Right atrium auricular region (tissue), 2 donors: ENCODE measurements around the gene GAA. TPM values are rescaled to one million over a fixed set of nuclear protein-coding genes. Genes with fewer than 3 reads are reported as not detected.

ENCODE experiments used
- DNase-seq: peaks from one replicate; pipeline ENCODE4 v3.0.0-alpha.2; 2019; ENCODE audit warnings: low spot score
- H3K27ac ChIP-seq, 2 donors: fragments of 200-600 bp; sonication (generic); 1 replicate in 1 of 2; 2 replicates in 1 of 2; pipeline ENCODE4 v1.5.1; 2016 to 2019
- H3K27me3 ChIP-seq, 2 donors: fragments of 200-600 bp; sonication (generic); one replicate each; pipeline versions ENCODE4 v1.5.1 to v1.6.0; 2017 to 2019
- H3K36me3 ChIP-seq: fragments of 200-600 bp; sonication (generic); one replicate; pipeline ENCODE4 v1.5.1; 2016
- H3K4me1 ChIP-seq, 2 donors: fragments of 200-600 bp; sonication (generic); one replicate each; pipeline versions ENCODE4 v1.5.1 to v1.6.0; 2017 to 2019
- H3K4me3 ChIP-seq, 2 donors: fragments of 200-600 bp; sonication (generic); 1 replicate in 1 of 2; 2 replicates in 1 of 2; pipeline ENCODE4 v1.5.1; 2017 to 2019; ENCODE audit warnings: mild to moderate bottlenecking in 1 of 2, moderate library complexity in 1 of 2
- H3K9me3 ChIP-seq, 2 donors: fragments of 200-600 bp; sonication (generic); one replicate each; pipeline ENCODE4 v1.5.1; 2019
- CTCF ChIP-seq, 2 donors: fragments of 200-600 bp; sonication (generic); IDR thresholded peaks; one replicate each; pipeline ENCODE4 v1.5.1; 2019; ENCODE audit warnings: antibody characterized with exemption in 2 of 2
- total RNA-seq, 2 donors: library from RNA; depleted of rRNA; stranded (reverse); fragments of >200 nt; gene quantifications; one replicate each; pipeline ENCODE4 v1.1.0, GENCODE V29; 2016

The GAA gene
- total RNA-seq, 2 donors from 2014 or later = 54.8 to 99.1 TPM

GRCh38 chr17:80106751-80107150 is 5.4 kb downstream of the GAA start:
- Histone ChIP-seq H3K36me3 (no peaks in the 10 kb centered on the region), H3K4me1 (peaks cover 0 to 9% of the 10 kb centered on the region in 2 donors), H3K4me3 (no peak overlapping the region), H3K9me3 (no peaks in the 10 kb centered on the region), H3K27ac (no peak overlapping the region), H3K27me3 (no peaks in the 10 kb centered on the region)
- DNase-seq = no peak
- TF ChIP-seq CTCF (IDR thresholded peaks at IDR 0.05) = no peak

- no peak for DNase-seq
- H3K36me3 ChIP-seq = no peaks in the 10 kb centered on the region
- no peak for TF ChIP-seq CTCF (IDR thresholded peaks at IDR 0.05)
- H3K27me3 ChIP-seq = no peaks in the 10 kb centered on the region
- no peak overlapping the region for H3K27ac ChIP-seq
- H3K4me3 ChIP-seq = no peak overlapping the region
- peaks cover 0 to 3% of the 10 kb centered on the region in 2 donors for H3K4me1 ChIP-seq
- H3K9me3 ChIP-seq = no peaks in the 10 kb centered on the region
These were observed 6.0 kb downstream of the GAA start for GRCh38 chr17:80107231-80108021.

- H3K4me3 ChIP-seq = no peak overlapping the region
- no peak for TF ChIP-seq CTCF (IDR thresholded peaks at IDR 0.05)
- no peaks in the 10 kb centered on the region for H3K36me3 ChIP-seq
- H3K4me1 ChIP-seq = no peaks in the 10 kb centered on the region
- no peak for DNase-seq
- no peaks in the 10 kb centered on the region for H3K27me3 ChIP-seq
- no peak overlapping the region for H3K27ac ChIP-seq
- no peaks in the 10 kb centered on the region for H3K9me3 ChIP-seq
These were observed 6.9 kb downstream of the GAA start for GRCh38 chr17:80108036-80108971.

GRCh38 chr17:80109066-80109660 is 7.8 kb downstream of the GAA start:
- Histone ChIP-seq H3K4me1 (no peaks in the 10 kb centered on the region), H3K36me3 (no peaks in the 10 kb centered on the region), H3K27ac (no peak overlapping the region), H3K27me3 (no peaks in the 10 kb centered on the region), H3K4me3 (no peak overlapping the region), H3K9me3 (no peaks in the 10 kb centered on the region)
- no peak for DNase-seq
- TF ChIP-seq CTCF (IDR thresholded peaks at IDR 0.05) = no peak

GRCh38 chr17:80109713-80110446 is 8.5 kb downstream of the GAA start:
- no peak for TF ChIP-seq CTCF (IDR thresholded peaks at IDR 0.05)
- no peak for DNase-seq
- Histone ChIP-seq H3K27me3 (no peaks in the 10 kb centered on the region), H3K36me3 (no peaks in the 10 kb centered on the region), H3K27ac (no peak overlapping the region), H3K4me1 (no peaks in the 10 kb centered on the region), H3K9me3 (no peaks in the 10 kb centered on the region), H3K4me3 (no peak overlapping the region)
